SK-N-SH (cell line): Measurements from ENCODE around the gene PLB1. TPM values are rescaled to one million over a fixed set of nuclear protein-coding genes. Genes with fewer than 3 reads are reported as not detected.

Source experiments
- CTCF ChIA-PET: fragments of 300-600, 350-600 bp; formaldehyde crosslinking; extraction: SDS; loops from one replicate; lab custom pipeline; 2021; lab: Yijun Ruan, JAX
- POLR2A ChIA-PET: fragments of 350-600 bp; sonication (Branson Sonifier 250); formaldehyde crosslinking; extraction: SDS; loops from one replicate; lab custom pipeline; 2020; ENCODE audit warnings: antibody characterized with exemption, inconsistent platforms; lab: Yijun Ruan, JAX
- DNase-seq: peaks from one replicate; pipeline ENCODE4 v3.0.0; 2012
- H2AFZ ChIP-seq: fragments of 200-600 bp; sonication (generic); 2 replicates; pipeline ENCODE4 v1.8.1; 2016; ENCODE audit warnings: antibody characterized with exemption, mild to moderate bottlenecking, low read depth
- H3F3A ChIP-seq: fragments of 200-600 bp; sonication (generic); replicated peaks from 2 replicates; pipeline ENCODE3; 2016; ENCODE audit warnings: antibody characterized with exemption, mild to moderate bottlenecking; ENCODE audit not compliant: insufficient read depth
- H3K27ac ChIP-seq, 2 experiments: fragments of 200-500 bp in 1 of 2; fragments of 200-600 bp in 1 of 2; sonication (Bioruptor generic) in 1 of 2; sonication (generic), shearing (Covaris generic) in 1 of 2; 2 replicates each; pipeline versions ENCODE4 v1.5.1 to v1.6.1; 2014 to 2016; ENCODE audit warnings: low read depth in 2 of 2, inconsistent platforms in 1 of 2, low read length in 1 of 2, mild to moderate bottlenecking in 1 of 2, mixed read lengths in 1 of 2
- H3K27me3 ChIP-seq: fragments of 200-600 bp; sonication (generic), shearing (Covaris generic); 2 replicates; pipeline ENCODE4 v1.6.1; 2016; ENCODE audit warnings: mixed run types; ENCODE audit not compliant: insufficient read depth
- H3K36me3 ChIP-seq, 2 experiments: fragments of 200-500 bp in 1 of 2; fragments of 200-600 bp in 1 of 2; sonication (Bioruptor generic) in 1 of 2; sonication (generic) in 1 of 2; replicated peaks in 1 of 2; 2 replicates each; pipeline versions ENCODE3 to v1.5.1; 2014 to 2016; ENCODE audit warnings: low read length in 1 of 2, mild to moderate bottlenecking in 1 of 2; ENCODE audit not compliant: insufficient read depth in 2 of 2, control insufficient read depth in 1 of 2
- H3K4me1 ChIP-seq, 2 experiments: fragments of 200-500 bp in 1 of 2; fragments of 200-600 bp in 1 of 2; sonication (Bioruptor generic) in 1 of 2; sonication (generic), shearing (Covaris generic) in 1 of 2; 2 replicates each; pipeline versions ENCODE4 v1.5.1 to v1.6.1; 2014 to 2016; ENCODE audit warnings: low read depth in 1 of 2, low read length in 1 of 2, mixed run types in 1 of 2; ENCODE audit not compliant: insufficient read depth in 2 of 2, control insufficient read depth in 1 of 2
- H3K4me2 ChIP-seq: fragments of 200-600 bp; sonication (generic), shearing (Covaris generic); 2 replicates; pipeline ENCODE4 v1.6.1; 2017; ENCODE audit warnings: mixed run types
- H3K4me3 ChIP-seq, 2 experiments: fragments of 200-500 bp in 1 of 2; fragments of 200-600 bp in 1 of 2; sonication (Bioruptor generic) in 1 of 2; sonication (generic), shearing (Covaris generic) in 1 of 2; 2 replicates each; pipeline versions ENCODE4 v1.5.1 to v1.8.1; 2014 to 2016; ENCODE audit warnings: low read depth in 2 of 2, inconsistent platforms in 1 of 2, low read length in 1 of 2, mild to moderate bottlenecking in 1 of 2, mixed read lengths in 1 of 2, moderate library complexity in 1 of 2
- H3K79me2 ChIP-seq: fragments of 200-600 bp; sonication (generic); 2 replicates; pipeline ENCODE4 v1.8.1; 2017; ENCODE audit warnings: mild to moderate bottlenecking; ENCODE audit not compliant: insufficient read depth
- H3K9ac ChIP-seq: fragments of 200-600 bp; sonication (generic); 2 replicates; pipeline ENCODE4 v1.6.1; 2017; ENCODE audit warnings: mixed run types
- H3K9me2 ChIP-seq: fragments of 200-600 bp; sonication (generic); 2 replicates; pipeline ENCODE4 v1.6.1; 2017; ENCODE audit warnings: mixed run types
- H3K9me3 ChIP-seq: fragments of 200-600 bp; sonication (generic); 2 replicates; pipeline ENCODE4 v1.6.1; 2017; ENCODE audit warnings: mixed run types, mild to moderate bottlenecking, moderate library complexity
- H4K20me1 ChIP-seq: fragments of 200-600 bp; sonication (generic); 2 replicates; pipeline ENCODE4 v1.6.1; 2017; ENCODE audit warnings: mild to moderate bottlenecking, mixed run types; ENCODE audit not compliant: insufficient read depth
- CHD2 ChIP-seq: fragments of 150-350 bp; IDR thresholded peaks from 2 replicates; pipeline ENCODE4 v1.6.1; 2018; ENCODE audit warnings: low read length; ENCODE audit not compliant: partially characterized antibody
- ELF1 ChIP-seq: IDR thresholded peaks from 2 replicates; pipeline ENCODE4 v1.4.0; 2012
- FOSL2 ChIP-seq: IDR thresholded peaks from 2 replicates; pipeline ENCODE4 v1.4.0; 2012; ENCODE audit warnings: low read depth, mild to moderate bottlenecking, moderate library complexity, borderline replicate concordance
- GABPA ChIP-seq: IDR thresholded peaks from 2 replicates; pipeline ENCODE4 v1.4.0; 2012; ENCODE audit warnings: low read depth, mild to moderate bottlenecking
- JUND ChIP-seq: IDR thresholded peaks from 2 replicates; pipeline ENCODE4 v1.4.0; 2012
- MAX ChIP-seq: IDR thresholded peaks from 2 replicates; pipeline ENCODE4 v1.4.0; 2012; ENCODE audit warnings: low read depth
- NFIC ChIP-seq: IDR thresholded peaks from 2 replicates; pipeline ENCODE4 v1.4.0; 2012; ENCODE audit warnings: borderline replicate concordance
- NRF1 ChIP-seq: IDR thresholded peaks from 2 replicates; pipeline ENCODE4 v1.6.1; 2012; ENCODE audit warnings: low read depth, mild to moderate bottlenecking, low read length
- PBX3 ChIP-seq: IDR thresholded peaks from 2 replicates; pipeline ENCODE4; 2012
- POLR2AphosphoS5 ChIP-seq: IDR thresholded peaks from 2 replicates; pipeline ENCODE4 v1.6.1; 2012; ENCODE audit warnings: low read depth, low read length
- RCOR1 ChIP-seq: fragments of 150-350 bp; IDR thresholded peaks from 2 replicates; pipeline ENCODE4 v1.6.1; 2017; ENCODE audit warnings: antibody characterized with exemption, low read length
- REST ChIP-seq: IDR thresholded peaks from 2 replicates; pipeline ENCODE4 v1.6.1; 2012; ENCODE audit warnings: mild to moderate bottlenecking, low read depth, low read length, moderate library complexity
- RFX5 ChIP-seq: IDR thresholded peaks from 2 replicates; pipeline ENCODE4 v1.6.1; 2012; ENCODE audit warnings: mild to moderate bottlenecking, improper control_type of control experiment, low read length
- RXRA ChIP-seq: IDR thresholded peaks from 2 replicates; pipeline ENCODE4 v1.4.0; 2012; ENCODE audit warnings: low read depth, mild to moderate bottlenecking, borderline replicate concordance
- SMC3 ChIP-seq: IDR thresholded peaks from 2 replicates; pipeline ENCODE4 v1.6.1; 2012; ENCODE audit warnings: low read depth, low read length, improper control_type of control experiment
- TAF1 ChIP-seq: IDR thresholded peaks from 2 replicates; pipeline ENCODE4 v1.6.1; 2012; ENCODE audit warnings: low read depth, mild to moderate bottlenecking, low read length, moderate library complexity, borderline replicate concordance
- TEAD4 ChIP-seq: IDR thresholded peaks from 2 replicates; pipeline ENCODE4 v1.4.0; 2012; ENCODE audit warnings: mild to moderate bottlenecking, borderline replicate concordance; ENCODE audit not compliant: insufficient read depth
- WGBS: methylation state at CpG from one replicate; pipeline ENCODE4 v1.1.6; 2017; ENCODE audit warnings: low lambda C conversion rate; 5-methylcytosine and 5-hydroxymethylcytosine counted together
- polyA plus RNA-seq, 3 experiments: library from polyadenylated mRNA; depleted of rRNA; stranded (reverse); fragments of >200 nt; gene quantifications; 2 replicates each; pipeline ENCODE4 v1.2.3, GENCODE V29; 2012
- TF ChIP-seq, protein P1 (sequence below): fragments of 150-350 bp; IDR thresholded peaks from 2 replicates; pipeline ENCODE4 v1.6.1; 2017; ENCODE audit warnings: antibody characterized with exemption, low read length, low read depth, borderline replicate concordance

Gene PLB1
- polyA plus RNA-seq, 1 of the 3 experiments (the other 2 are of a cell fraction), result 0.10 TPM

DNA sequence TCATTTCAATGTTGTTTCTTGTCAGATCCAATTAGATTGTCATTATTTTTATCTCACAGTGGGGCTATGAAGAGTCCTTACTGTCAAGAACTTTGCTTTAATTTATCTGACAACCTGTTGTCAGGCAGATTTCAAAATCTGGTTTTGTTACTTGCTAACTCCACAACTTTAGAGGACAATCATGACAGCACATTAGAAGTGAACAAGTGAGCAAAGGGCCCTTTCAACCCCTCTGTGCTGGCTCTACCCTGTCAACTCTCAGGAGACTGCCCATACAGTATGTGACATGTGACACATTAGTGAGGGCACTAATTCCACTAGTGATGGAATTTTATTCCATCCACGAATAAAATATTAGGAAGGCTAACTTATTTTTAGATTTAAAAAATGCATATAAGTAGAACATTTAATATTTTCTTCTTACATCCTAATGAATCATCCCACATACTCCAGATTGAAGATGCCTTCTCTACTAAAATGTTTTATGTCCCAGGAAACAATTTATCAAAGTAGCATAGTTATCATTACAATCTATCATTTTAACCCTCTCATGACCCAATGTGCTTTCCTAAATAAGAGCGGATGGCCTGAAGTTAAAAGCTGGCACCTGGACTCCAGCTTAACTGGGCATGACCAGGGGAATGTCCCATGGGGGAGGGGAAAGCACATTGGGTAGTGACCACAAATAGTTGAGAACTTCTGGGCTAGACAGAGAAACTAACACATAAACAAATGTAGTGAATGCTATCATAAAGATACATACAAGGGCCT, 158.2 kb downstream of the PLB1 start (continued):
- TF ChIP-seq PBX3 (peak; percentile 66), ELF1 (no peak), JUND (peak; percentile 36; the same call in 1 of the 2 replicates), FOSL2 (no peak), NFIC (peak; percentile 45; the same call in 1 of the 2 replicates)
- TF ChIP-seq, protein P1, sequence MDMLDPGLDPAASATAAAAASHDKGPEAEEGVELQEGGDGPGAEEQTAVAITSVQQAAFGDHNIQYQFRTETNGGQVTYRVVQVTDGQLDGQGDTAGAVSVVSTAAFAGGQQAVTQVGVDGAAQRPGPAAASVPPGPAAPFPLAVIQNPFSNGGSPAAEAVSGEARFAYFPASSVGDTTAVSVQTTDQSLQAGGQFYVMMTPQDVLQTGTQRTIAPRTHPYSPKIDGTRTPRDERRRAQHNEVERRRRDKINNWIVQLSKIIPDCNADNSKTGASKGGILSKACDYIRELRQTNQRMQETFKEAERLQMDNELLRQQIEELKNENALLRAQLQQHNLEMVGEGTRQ, result no peak
- TF ChIP-seq, all 33 proteins: peak for 6

DNA sequence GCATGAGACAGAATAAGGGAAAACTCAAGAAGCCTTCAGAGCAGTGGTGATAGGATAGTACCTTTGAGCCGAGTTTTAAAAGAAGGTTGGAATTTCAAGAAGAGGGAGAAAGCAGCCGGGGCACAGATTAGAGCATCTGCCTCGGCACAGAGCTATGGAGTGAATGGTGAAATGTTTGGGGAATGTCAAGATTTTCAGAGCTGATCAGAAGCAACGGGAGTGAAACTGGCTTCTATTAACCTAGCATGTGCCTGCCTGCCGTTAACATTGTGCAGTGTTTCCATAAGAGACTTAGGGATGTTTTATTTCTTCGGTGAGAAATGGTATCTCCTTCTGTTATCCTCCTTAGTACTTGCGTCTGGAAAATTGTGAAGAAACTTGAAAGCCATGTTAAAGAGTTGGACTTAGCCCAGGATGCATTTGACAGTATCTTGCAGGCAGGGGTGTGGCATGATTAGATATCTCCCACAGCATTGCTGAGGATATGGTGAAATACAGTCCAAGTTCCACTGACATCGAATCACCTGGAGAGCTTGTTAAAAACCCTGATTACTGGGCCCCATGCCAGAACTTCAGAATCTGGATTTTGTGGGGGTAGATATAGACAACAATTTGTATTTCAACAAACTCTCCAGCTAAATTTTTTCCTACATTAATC, 158.9 kb downstream of the PLB1 start:
- peaks cover 10% of the 10 kb centered on the region for H3F3A ChIP-seq
- no peak overlapping the region for H2AFZ ChIP-seq
- peaks cover 11 to 21% of the 10 kb centered on the region in 2 experiments for H3K4me1 ChIP-seq
- ChIA-PET CTCF (interaction anchor here (1.0 to 2.9 kb wide), 4 partner anchors 8 to 88 kb away, joined by 4 to 13 read pairs (median 7); no protein-coding TSS in a partner anchor), POLR2A (interaction anchor here (1.2 to 1.3 kb wide), 2 partner anchors 9 to 97 kb away, joined by 3 to 4 read pairs; partner anchors contain the start of gene PPP1CB)
- H3K79me2 ChIP-seq, result no peaks in the 10 kb centered on the region
- H3K27me3 ChIP-seq, result no peaks in the 10 kb centered on the region
- H3K4me3 ChIP-seq, result no peak overlapping the region
- TF ChIP-seq NRF1 (no peak), RXRA (no peak), RCOR1 (no peak), TAF1 (no peak), CHD2 (no peak), REST (no peak), POLR2AphosphoS5 (no peak), SMC3 (no peak), RFX5 (no peak), GABPA (no peak), MAX (no peak), TEAD4 (no peak), FOSL2 (no peak)
- H3K36me3 ChIP-seq, result no peaks in the 10 kb centered on the region
- WGBS, result 56% methylated on average over 8 of the region's 8 CpGs
- no peaks in the 10 kb centered on the region for H3K9me2 ChIP-seq
- no peak for DNase-seq
- peak overlapping the region; percentile 2 to 6; a peak in 2 of 4 replicates for H3K27ac ChIP-seq
- H3K4me2 ChIP-seq, result no peak overlapping the region
- no peaks in the 10 kb centered on the region for H4K20me1 ChIP-seq
- H3K9me3 ChIP-seq, result no peaks in the 10 kb centered on the region
- H3K9ac ChIP-seq, result no peak overlapping the region
